Measurements from ENCODE around the gene COX7C.

- no peak for TF ChIP-seq CTCF (IDR thresholded peaks at IDR 0.05)
- no peak for TF ChIP-seq EZH2 (IDR thresholded peaks at IDR 0.05; ENCODE audit: borderline replicate concordance, insufficient read depth, low read depth, low read length, poor library complexity, severe bottlenecking)
Measured at GRCh38 chr5:86645885-86646284, 28.1 kb downstream of the COX7C start.
